Spleen (tissue), 7 donors: Measurements from ENCODE around the gene FAN1.
A peak's percentile ranks its signal among the peaks of the same experiment; 100 is the strongest.

Experiments used
- POLR2A ChIP-seq, 3 donors: fragments of 450-650 bp; IDR thresholded peaks; one replicate each; pipeline ENCODE4 v1.5.1; 2017; ENCODE audit warnings: antibody characterized with exemption in 3 of 3, mild to moderate bottlenecking in 1 of 3
- POLR2AphosphoS5 ChIP-seq, 3 donors: sonication (generic); formaldehyde crosslinking; IDR thresholded peaks; one replicate each; pipeline ENCODE4 v1.5.1; 2017; ENCODE audit warnings: antibody characterized with exemption in 3 of 3
- TF ChIP-seq, protein P1 (sequence below), 11 experiments: fragments of 200-600 bp in 7 of 11; fragments of 450-650 bp in 4 of 11; sonication (generic) in 4 of 11; IDR thresholded peaks in 8 of 11; conservative IDR thresholded peaks in 3 of 11; 1 replicate in 7 of 11; 2 replicates in 4 of 11; pipeline versions ENCODE4 v1.4.0 to v1.8.0; 2016 to 2021; ENCODE audit warnings: antibody characterized with exemption in 11 of 11, inconsistent platforms in 4 of 11, mild to moderate bottlenecking in 1 of 11
- donor health status: DM: no; HTN: no; CAD: no; lungs with moderate emphysema.
- donor health status: DM: no; HTN: no; CAD: no.
- donor health status: DM: no; HTN: no; CAD: no.

DNA sequence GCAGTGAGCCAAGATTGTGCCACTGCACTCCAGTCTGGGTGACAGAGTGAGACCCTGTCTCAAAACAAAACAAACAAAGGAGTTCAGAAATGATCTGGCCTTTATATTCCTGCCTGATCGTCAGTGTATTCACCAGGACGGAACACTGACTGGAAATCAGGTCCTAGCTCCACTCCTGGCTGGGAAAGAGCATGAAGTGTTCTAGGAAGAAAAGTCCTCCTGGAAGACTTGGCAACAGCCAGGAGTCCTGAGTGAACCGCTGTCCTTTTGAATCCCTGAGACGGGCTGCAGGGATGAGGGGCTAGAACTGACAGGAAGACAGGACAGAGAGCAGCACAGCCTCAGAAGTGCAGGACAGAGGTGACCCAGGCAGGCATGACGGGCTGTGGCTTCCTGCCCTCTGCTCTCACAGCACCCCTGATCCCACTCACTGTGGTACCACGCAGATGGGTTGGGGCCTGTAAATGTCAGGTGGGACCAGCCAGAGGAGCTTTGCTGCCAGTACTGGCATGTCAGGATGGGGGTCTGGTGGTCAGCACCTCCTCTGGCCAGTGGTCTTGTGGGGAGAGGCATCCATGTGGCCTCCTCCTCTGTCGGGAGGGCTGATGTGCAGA lies 23.5 kb downstream of the FAN1 start:
- TF ChIP-seq, protein P1, sequence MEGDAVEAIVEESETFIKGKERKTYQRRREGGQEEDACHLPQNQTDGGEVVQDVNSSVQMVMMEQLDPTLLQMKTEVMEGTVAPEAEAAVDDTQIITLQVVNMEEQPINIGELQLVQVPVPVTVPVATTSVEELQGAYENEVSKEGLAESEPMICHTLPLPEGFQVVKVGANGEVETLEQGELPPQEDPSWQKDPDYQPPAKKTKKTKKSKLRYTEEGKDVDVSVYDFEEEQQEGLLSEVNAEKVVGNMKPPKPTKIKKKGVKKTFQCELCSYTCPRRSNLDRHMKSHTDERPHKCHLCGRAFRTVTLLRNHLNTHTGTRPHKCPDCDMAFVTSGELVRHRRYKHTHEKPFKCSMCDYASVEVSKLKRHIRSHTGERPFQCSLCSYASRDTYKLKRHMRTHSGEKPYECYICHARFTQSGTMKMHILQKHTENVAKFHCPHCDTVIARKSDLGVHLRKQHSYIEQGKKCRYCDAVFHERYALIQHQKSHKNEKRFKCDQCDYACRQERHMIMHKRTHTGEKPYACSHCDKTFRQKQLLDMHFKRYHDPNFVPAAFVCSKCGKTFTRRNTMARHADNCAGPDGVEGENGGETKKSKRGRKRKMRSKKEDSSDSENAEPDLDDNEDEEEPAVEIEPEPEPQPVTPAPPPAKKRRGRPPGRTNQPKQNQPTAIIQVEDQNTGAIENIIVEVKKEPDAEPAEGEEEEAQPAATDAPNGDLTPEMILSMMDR (IDR thresholded peaks at IDR 0.05 in 8 of 11, conservative IDR thresholded peaks at IDR 0.05 in 3 of 11): no peak
- TF ChIP-seq POLR2A (IDR thresholded peaks at IDR 0.05): no peak
- peak in 1 of 3 donors; percentile 37 for TF ChIP-seq POLR2AphosphoS5 (IDR thresholded peaks at IDR 0.05)
